Endothelial cell of umbilical vein (primary cell): ENCODE results near the gene CHAC2.

Experiments used
- EZH2 ChIP-seq: IDR thresholded peaks from 2 replicates; pipeline ENCODE4 v1.6.1; 2012; ENCODE audit warnings: borderline replicate concordance, low read depth, mild to moderate bottlenecking, moderate library complexity, low read length, inconsistent platforms; ENCODE audit not compliant: severe bottlenecking
- JUN ChIP-seq: IDR thresholded peaks from 2 replicates; pipeline ENCODE4 v1.6.1; 2011; ENCODE audit warnings: borderline replicate concordance, low read depth; ENCODE audit not compliant: insufficient read length, insufficient read depth
- POLR2A ChIP-seq: IDR thresholded peaks from 2 replicates; pipeline ENCODE4 v1.6.1; 2012; ENCODE audit warnings: low read depth, mild to moderate bottlenecking, control low read depth, low read length
- POLR2AphosphoS5 ChIP-seq: IDR thresholded peaks from 2 replicates; pipeline ENCODE4 v1.6.1; 2012; ENCODE audit warnings: low read depth, mild to moderate bottlenecking, control low read depth, low read length, moderate library complexity; ENCODE audit not compliant: insufficient read depth
- TF ChIP-seq, protein P1 (sequence below), 2 donors: IDR thresholded peaks; 1 replicate in 1 of 2; 2 replicates in 1 of 2; pipeline ENCODE4 v1.5.1; 2011; ENCODE audit warnings: low read length in 2 of 2, mild to moderate bottlenecking in 2 of 2, moderate library complexity in 2 of 2, control low read depth in 1 of 2, inconsistent platforms in 1 of 2, low read depth in 1 of 2; ENCODE audit not compliant: insufficient read depth in 1 of 2; ENCODE audit errors: extremely low read depth in 1 of 2
- TF ChIP-seq, protein P2 (sequence below): IDR thresholded peaks from 2 replicates; pipeline ENCODE4 v1.6.1; 2011; ENCODE audit not compliant: insufficient read depth, insufficient read length

DNA sequence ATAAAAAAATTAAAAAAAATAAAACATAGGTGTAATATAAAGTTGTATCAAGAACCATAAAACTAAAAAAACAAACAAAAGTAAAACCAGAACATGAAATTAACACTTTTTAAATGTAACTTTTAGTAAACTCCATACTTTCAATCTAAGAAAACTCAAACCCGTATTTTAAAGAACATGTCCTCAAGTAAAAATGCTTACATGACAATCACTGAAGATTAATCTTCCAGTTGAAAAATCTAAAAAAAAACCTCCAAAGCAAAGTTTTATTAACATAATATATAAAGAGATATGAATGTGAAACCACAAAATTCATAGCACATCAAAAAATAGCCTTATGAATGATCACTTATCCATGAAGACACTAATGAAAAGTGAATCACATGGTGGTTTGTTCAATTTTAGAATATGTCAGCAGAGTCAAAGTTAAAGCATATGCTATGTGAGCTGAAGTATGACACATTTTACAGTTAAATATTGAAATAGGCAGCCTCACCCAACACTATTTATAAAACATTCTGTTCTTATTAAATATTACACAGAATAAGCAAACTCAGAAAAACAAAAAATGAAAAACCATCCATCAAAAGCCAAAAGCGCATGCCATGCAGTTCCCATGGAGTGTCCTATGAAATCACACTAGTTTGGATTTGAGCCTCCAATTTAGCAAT lies 23.1 kb upstream of the CHAC2 start:
- TF ChIP-seq, protein P1, sequence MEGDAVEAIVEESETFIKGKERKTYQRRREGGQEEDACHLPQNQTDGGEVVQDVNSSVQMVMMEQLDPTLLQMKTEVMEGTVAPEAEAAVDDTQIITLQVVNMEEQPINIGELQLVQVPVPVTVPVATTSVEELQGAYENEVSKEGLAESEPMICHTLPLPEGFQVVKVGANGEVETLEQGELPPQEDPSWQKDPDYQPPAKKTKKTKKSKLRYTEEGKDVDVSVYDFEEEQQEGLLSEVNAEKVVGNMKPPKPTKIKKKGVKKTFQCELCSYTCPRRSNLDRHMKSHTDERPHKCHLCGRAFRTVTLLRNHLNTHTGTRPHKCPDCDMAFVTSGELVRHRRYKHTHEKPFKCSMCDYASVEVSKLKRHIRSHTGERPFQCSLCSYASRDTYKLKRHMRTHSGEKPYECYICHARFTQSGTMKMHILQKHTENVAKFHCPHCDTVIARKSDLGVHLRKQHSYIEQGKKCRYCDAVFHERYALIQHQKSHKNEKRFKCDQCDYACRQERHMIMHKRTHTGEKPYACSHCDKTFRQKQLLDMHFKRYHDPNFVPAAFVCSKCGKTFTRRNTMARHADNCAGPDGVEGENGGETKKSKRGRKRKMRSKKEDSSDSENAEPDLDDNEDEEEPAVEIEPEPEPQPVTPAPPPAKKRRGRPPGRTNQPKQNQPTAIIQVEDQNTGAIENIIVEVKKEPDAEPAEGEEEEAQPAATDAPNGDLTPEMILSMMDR (IDR thresholded peaks at IDR 0.05; ENCODE audit: extremely low read depth in 1 of 2, insufficient read depth in 1 of 2, low read depth in 1 of 2, low read length in 2 of 2): no peak
- TF ChIP-seq POLR2A (no peak), EZH2 (no peak), POLR2AphosphoS5 (no peak), JUN (no peak)
- TF ChIP-seq, protein P2, sequence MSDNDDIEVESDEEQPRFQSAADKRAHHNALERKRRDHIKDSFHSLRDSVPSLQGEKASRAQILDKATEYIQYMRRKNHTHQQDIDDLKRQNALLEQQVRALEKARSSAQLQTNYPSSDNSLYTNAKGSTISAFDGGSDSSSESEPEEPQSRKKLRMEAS: no peak
